Peyer's patch (tissue), 4 donors: ENCODE results near the gene PRKCH. TPM values are rescaled to one million over a fixed set of nuclear protein-coding genes. Genes with fewer than 3 reads are reported as not detected.

ENCODE experiments used
- DNase-seq, 3 donors: peaks; one replicate each; pipeline ENCODE4 v3.0.0-alpha.2; 2017 to 2019
- H3K27ac ChIP-seq, 4 donors: fragments of 200-600 bp; sonication (generic); one replicate each; pipeline ENCODE4 v1.5.1; 2016 to 2019
- H3K27me3 ChIP-seq, 2 donors: fragments of 200-600 bp; sonication (generic); one replicate each; pipeline ENCODE4 v1.5.1; 2019
- H3K36me3 ChIP-seq, 3 donors: fragments of 200-600 bp; sonication (generic); one replicate each; pipeline ENCODE4 v1.5.1; 2016 to 2019
- H3K4me1 ChIP-seq, 4 donors: fragments of 200-600 bp; sonication (generic); one replicate each; pipeline ENCODE4 v1.5.1; 2016 to 2019
- H3K4me3 ChIP-seq, 4 donors: fragments of 200-600 bp; sonication (generic); 1 replicate in 3 of 4; 2 replicates in 1 of 4; pipeline ENCODE4 v1.5.1; 2016 to 2019; ENCODE audit warnings: mild to moderate bottlenecking in 1 of 4
- H3K9me3 ChIP-seq, 4 donors: fragments of 200-600 bp; sonication (generic); one replicate each; pipeline ENCODE4 v1.5.1; 2016 to 2019; ENCODE audit warnings: mild to moderate bottlenecking in 1 of 4
- CTCF ChIP-seq, 6 experiments: fragments of 450-650 bp in 4 of 6; fragments of 200-600 bp in 2 of 6; sonication (generic) in 1 of 6; IDR thresholded peaks; one replicate each; pipeline ENCODE4 v1.5.1; 2017 to 2019; ENCODE audit warnings: antibody characterized with exemption in 6 of 6, mild to moderate bottlenecking in 3 of 6, moderate library complexity in 1 of 6
- POLR2A ChIP-seq, 2 donors: fragments of 450-650 bp; IDR thresholded peaks; one replicate each; pipeline ENCODE4 v1.5.1; 2017; ENCODE audit warnings: antibody characterized with exemption in 2 of 2, mild to moderate bottlenecking in 2 of 2, moderate library complexity in 2 of 2
- total RNA-seq, 4 donors: library from RNA; depleted of rRNA; stranded (reverse); fragments of >200 nt; gene quantifications; one replicate each; pipeline ENCODE4 v1.1.0, GENCODE V29; 2016

PRKCH gene
- total RNA-seq, 4 donors from 2014 or later, result 32.5 to 64.2 (median 53.0) TPM

GRCh38 chr14:61417883-61418455, 96.6 kb downstream of the PRKCH start:
- H3K4me1 ChIP-seq, result peaks cover 0 to 8% (median 3%) of the 10 kb centered on the region in 4 donors
- no peaks in the 10 kb centered on the region for H3K27me3 ChIP-seq
- no peak overlapping the region for H3K27ac ChIP-seq
- H3K36me3 ChIP-seq, result no peaks in the 10 kb centered on the region
- DNase-seq, result no peak
- TF ChIP-seq POLR2A (IDR thresholded peaks at IDR 0.05) (no peak), CTCF (IDR thresholded peaks at IDR 0.05) (no peak)
- no peaks in the 10 kb centered on the region for H3K9me3 ChIP-seq
- no peak overlapping the region for H3K4me3 ChIP-seq

- Histone ChIP-seq H3K4me3 (no peak overlapping the region), H3K9me3 (no peaks in the 10 kb centered on the region), H3K27ac (no peak overlapping the region), H3K27me3 (no peaks in the 10 kb centered on the region), H3K36me3 (no peaks in the 10 kb centered on the region), H3K4me1 (peaks cover 0 to 8% (median 3%) of the 10 kb centered on the region in 4 donors)
- DNase-seq, result no peak
- TF ChIP-seq CTCF (IDR thresholded peaks at IDR 0.05) (no peak), POLR2A (IDR thresholded peaks at IDR 0.05) (no peak)
These were observed 97.4 kb downstream of the PRKCH start for GRCh38 chr14:61418746-61419145.

- DNase-seq, result no peak
- H3K27me3 ChIP-seq, result no peaks in the 10 kb centered on the region
- H3K36me3 ChIP-seq, result no peaks in the 10 kb centered on the region
- TF ChIP-seq CTCF (IDR thresholded peaks at IDR 0.05), result no peak
- TF ChIP-seq POLR2A (IDR thresholded peaks at IDR 0.05), result no peak
- H3K9me3 ChIP-seq, result no peaks in the 10 kb centered on the region
- H3K4me1 ChIP-seq, result peaks cover 0 to 8% (median 3%) of the 10 kb centered on the region in 4 donors
- no peak overlapping the region for H3K4me3 ChIP-seq
- no peak overlapping the region for H3K27ac ChIP-seq
These were observed 97.8 kb downstream of the PRKCH start for GRCh38 chr14:61419201-61419600.

- no peak overlapping the region for H3K4me3 ChIP-seq
- TF ChIP-seq POLR2A (IDR thresholded peaks at IDR 0.05) (no peak), CTCF (IDR thresholded peaks at IDR 0.05) (no peak)
- no peak overlapping the region for H3K27ac ChIP-seq
These were observed 98.9 kb downstream of the PRKCH start for GRCh38 chr14:61420326-61420725.

GRCh38 chr14:61421212-61421923, 100.0 kb downstream of the PRKCH start:
- no peak for TF ChIP-seq CTCF (IDR thresholded peaks at IDR 0.05)
- no peak for TF ChIP-seq POLR2A (IDR thresholded peaks at IDR 0.05)
- Histone ChIP-seq H3K4me3 (no peak overlapping the region), H3K27me3 (no peaks in the 10 kb centered on the region), H3K4me1 (peaks cover 0 to 8% (median 3%) of the 10 kb centered on the region in 4 donors), H3K9me3 (no peaks in the 10 kb centered on the region), H3K27ac (no peak overlapping the region), H3K36me3 (no peaks in the 10 kb centered on the region)
- no peak for DNase-seq

More at GRCh38 chr14:61420326-61420725, 98.9 kb downstream of the PRKCH start:
- no peaks in the 10 kb centered on the region for H3K9me3 ChIP-seq
- H3K36me3 ChIP-seq, result no peaks in the 10 kb centered on the region
- peaks cover 0 to 8% (median 3%) of the 10 kb centered on the region in 4 donors for H3K4me1 ChIP-seq
- H3K27me3 ChIP-seq, result no peaks in the 10 kb centered on the region
- DNase-seq, result no peak
